ENCODE data around the gene CARD10.

CARD10 gene

GRCh38 chr22:37502342-37503182 lies 16.7 kb downstream of the CARD10 start:
- DNase-seq (ENCODE audit: low spot score): no peak

- no peak for DNase-seq (ENCODE audit: low spot score)
Observed at GRCh38 chr22:37501610-37502341, 17.4 kb downstream of the CARD10 start.

- no peak for DNase-seq (ENCODE audit: low spot score)
Observed at GRCh38 chr22:37500745-37501609, 18.2 kb downstream of the CARD10 start.

GRCh38 chr22:37499789-37500540 lies 19.2 kb downstream of the CARD10 start:
- no peak for DNase-seq (ENCODE audit: low spot score)

GRCh38 chr22:37499027-37499707 lies 20.0 kb downstream of the CARD10 start:
- no peak for DNase-seq (ENCODE audit: low spot score)

GRCh38 chr22:37498289-37498909 lies 20.8 kb downstream of the CARD10 start:
- no peak for DNase-seq (ENCODE audit: low spot score)

- no peak for DNase-seq (ENCODE audit: low spot score)
Observed at GRCh38 chr22:37497062-37497599, 22.1 kb downstream of the CARD10 start.

- DNase-seq (ENCODE audit: low spot score): no peak
Observed at GRCh38 chr22:37496651-37497050, 22.6 kb downstream of the CARD10 start.

- no peak for DNase-seq (ENCODE audit: low spot score)
Observed at GRCh38 chr22:37493979-37494378, 25.2 kb downstream of the CARD10 start.

GRCh38 chr22:37492428-37493344 lies 26.5 kb downstream of the CARD10 start:
- no peak for DNase-seq (ENCODE audit: low spot score)

- DNase-seq (ENCODE audit: low spot score): no peak
Observed at GRCh38 chr22:37491559-37492427, 27.4 kb downstream of the CARD10 start.

GRCh38 chr22:37491106-37491505 lies 28.1 kb downstream of the CARD10 start:
- DNase-seq (ENCODE audit: low spot score): no peak

GRCh38 chr22:37489983-37490382 lies 29.2 kb downstream of the CARD10 start:
- DNase-seq (ENCODE audit: low spot score): no peak

GRCh38 chr22:37488337-37489135 lies 30.7 kb downstream of the CARD10 start:
- DNase-seq (ENCODE audit: low spot score): no peak

- no peak for DNase-seq (ENCODE audit: low spot score)
Observed at GRCh38 chr22:37487571-37487970, 31.6 kb downstream of the CARD10 start.

- DNase-seq (ENCODE audit: low spot score): no peak
Observed at GRCh38 chr22:37487129-37487528, 32.1 kb downstream of the CARD10 start.

GRCh38 chr22:37486224-37486845 lies 32.9 kb downstream of the CARD10 start, which contains the start of gene MFNG:
Gene MFNG (minus strand): TSS chr22:37486384. CDS start chr22:37486177, 207 bp downstream.
- peak; percentile 66 for DNase-seq (ENCODE audit: low spot score)

Data from Ammon's horn (tissue), 1 donor.